ENCODE data around the gene ASXL3. TPM values are rescaled to one million over a fixed set of nuclear protein-coding genes. Genes with fewer than 3 reads are reported as not detected.

Gene ASXL3
- total RNA-seq, 1 donor from 2014 or later, result 1.4 TPM

GRCh38 chr18:33612632-33613031 lies 34.6 kb downstream of the ASXL3 start:
- no peak for DNase-seq (ENCODE audit: low read depth)
- no peak for TF ChIP-seq CTCF (IDR thresholded peaks at IDR 0.05; ENCODE audit: insufficient read depth, low read length, poor library complexity, severe bottlenecking)
- Histone ChIP-seq H3K27me3 (ENCODE audit: control insufficient read depth, insufficient read depth, low read length) (no peaks in the 10 kb centered on the region), H3K4me3 (ENCODE audit: low read depth, low read length) (no peak overlapping the region), H3K36me3 (ENCODE audit: control insufficient read depth, insufficient read depth, low read length) (no peaks in the 10 kb centered on the region)

DNA sequence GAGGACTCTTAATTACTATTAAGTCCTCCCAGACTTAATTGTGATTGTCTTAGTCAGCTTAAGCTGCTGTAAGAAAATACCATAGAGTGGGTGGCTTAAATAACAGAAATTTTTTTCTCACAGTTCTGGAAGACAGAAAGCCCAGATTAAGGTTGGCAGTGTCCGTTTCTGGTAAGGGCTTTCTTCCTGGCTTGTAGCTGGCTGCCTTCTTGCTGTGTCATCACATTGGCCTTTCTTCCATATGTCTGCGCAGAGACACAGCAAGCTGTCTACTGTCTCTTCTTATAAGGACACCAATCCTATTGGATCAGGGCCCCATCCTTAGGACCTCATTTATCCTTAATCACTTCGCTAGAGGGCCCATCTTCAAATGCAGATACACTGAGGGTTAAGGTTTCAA lies 38.5 kb downstream of the ASXL3 start:
- Histone ChIP-seq H3K4me3 (ENCODE audit: low read depth, low read length) (no peak overlapping the region), H3K27me3 (ENCODE audit: control insufficient read depth, insufficient read depth, low read length) (no peaks in the 10 kb centered on the region), H3K36me3 (ENCODE audit: control insufficient read depth, insufficient read depth, low read length) (no peaks in the 10 kb centered on the region)
- DNase-seq (ENCODE audit: low read depth), result no peak
- TF ChIP-seq CTCF (IDR thresholded peaks at IDR 0.05; ENCODE audit: insufficient read depth, low read length, poor library complexity, severe bottlenecking), result no peak

GRCh38 chr18:33627114-33627513 lies 49.1 kb downstream of the ASXL3 start:
- H3K27me3 ChIP-seq (ENCODE audit: control insufficient read depth, insufficient read depth, low read length), result no peaks in the 10 kb centered on the region
- TF ChIP-seq CTCF (IDR thresholded peaks at IDR 0.05; ENCODE audit: insufficient read depth, low read length, poor library complexity, severe bottlenecking), result no peak
- H3K4me3 ChIP-seq (ENCODE audit: low read depth, low read length), result no peak overlapping the region
- H3K36me3 ChIP-seq (ENCODE audit: control insufficient read depth, insufficient read depth, low read length), result no peaks in the 10 kb centered on the region
- DNase-seq (ENCODE audit: low read depth), result no peak

DNA sequence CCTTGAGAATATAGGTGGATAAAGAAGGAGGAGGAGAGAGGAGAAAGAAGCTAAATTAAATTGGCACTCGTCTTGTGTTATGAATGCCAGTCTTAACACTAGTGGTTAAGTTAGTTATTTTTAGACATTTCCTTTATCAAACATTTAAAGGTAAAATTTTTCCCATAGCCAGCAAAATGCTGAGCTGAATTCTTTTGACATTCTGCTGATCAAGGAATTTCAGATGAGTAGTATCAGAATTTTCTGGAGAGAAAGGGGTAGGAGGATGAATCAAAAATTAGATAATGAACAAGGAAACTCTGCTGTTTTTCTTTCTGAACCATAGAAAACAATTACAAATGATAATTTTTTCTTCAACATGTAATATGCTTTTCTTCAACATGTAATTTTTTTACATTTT lies 52.5 kb downstream of the ASXL3 start:
- Histone ChIP-seq H3K4me3 (ENCODE audit: low read depth, low read length) (no peak overlapping the region), H3K36me3 (ENCODE audit: control insufficient read depth, insufficient read depth, low read length) (no peaks in the 10 kb centered on the region), H3K27me3 (ENCODE audit: control insufficient read depth, insufficient read depth, low read length) (no peaks in the 10 kb centered on the region)
- DNase-seq (ENCODE audit: low read depth), result no peak
- no peak for TF ChIP-seq CTCF (IDR thresholded peaks at IDR 0.05; ENCODE audit: insufficient read depth, low read length, poor library complexity, severe bottlenecking)

DNA sequence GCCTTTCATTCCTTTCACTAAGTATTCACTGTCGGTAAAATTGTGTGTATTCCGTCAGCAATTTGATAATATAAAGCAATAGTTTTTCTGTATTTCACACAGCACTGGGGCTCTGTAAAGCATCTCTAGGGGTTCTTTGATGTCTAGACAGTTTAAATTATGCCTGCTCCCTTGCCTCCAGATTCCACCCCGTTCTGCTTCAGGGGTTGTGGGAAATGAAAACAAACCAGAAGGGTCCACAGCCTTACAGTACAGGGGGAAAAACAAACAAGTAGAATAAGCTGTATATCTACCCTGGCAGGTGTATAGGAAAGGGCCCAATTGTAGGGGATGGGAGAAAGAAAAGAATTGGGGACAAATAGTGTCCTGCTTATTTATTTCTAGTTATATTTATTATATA lies 63.1 kb downstream of the ASXL3 start:
- no peak for DNase-seq (ENCODE audit: low read depth)
- Histone ChIP-seq H3K4me3 (ENCODE audit: low read depth, low read length) (no peak overlapping the region), H3K27me3 (ENCODE audit: control insufficient read depth, insufficient read depth, low read length) (no peaks in the 10 kb centered on the region), H3K36me3 (ENCODE audit: control insufficient read depth, insufficient read depth, low read length) (no peaks in the 10 kb centered on the region)
- no peak for TF ChIP-seq CTCF (IDR thresholded peaks at IDR 0.05; ENCODE audit: insufficient read depth, low read length, poor library complexity, severe bottlenecking)

GRCh38 chr18:33644494-33644893 lies 66.5 kb downstream of the ASXL3 start:
- DNase-seq (ENCODE audit: low read depth), result no peak
- H3K27me3 ChIP-seq (ENCODE audit: control insufficient read depth, insufficient read depth, low read length), result no peaks in the 10 kb centered on the region
- no peaks in the 10 kb centered on the region for H3K36me3 ChIP-seq (ENCODE audit: control insufficient read depth, insufficient read depth, low read length)
- H3K4me3 ChIP-seq (ENCODE audit: low read depth, low read length), result no peak overlapping the region
- TF ChIP-seq CTCF (IDR thresholded peaks at IDR 0.05; ENCODE audit: insufficient read depth, low read length, poor library complexity, severe bottlenecking), result no peak
